ENCODE results near the gene SH3BGRL2.

Gene SH3BGRL2

DNA sequence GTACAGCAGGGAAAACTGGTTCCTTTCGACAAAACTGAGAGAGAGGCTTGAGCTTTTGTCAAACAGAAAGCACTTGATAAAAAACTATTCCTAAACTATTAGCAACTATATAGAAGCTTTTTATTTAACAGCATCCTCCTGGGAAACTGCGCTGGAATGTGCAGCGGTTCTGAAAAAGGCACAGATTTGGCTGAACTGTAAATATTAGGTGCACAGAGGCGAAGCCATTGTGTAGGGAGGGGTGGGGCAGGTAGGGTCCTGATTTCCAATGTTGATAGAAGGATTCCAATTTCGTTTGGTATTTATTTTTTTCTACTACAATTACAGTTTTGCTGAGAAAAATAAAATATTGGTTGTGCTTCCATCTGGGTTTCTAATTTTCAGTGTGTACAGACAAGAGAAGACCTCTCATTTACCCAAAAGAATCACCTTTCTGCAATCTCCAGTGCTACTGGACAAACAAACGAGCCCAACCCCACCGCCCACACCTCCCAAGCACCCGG, 698 bp upstream of the SH3BGRL2 start:
- H3K36me3 ChIP-seq (ENCODE audit: control insufficient read depth, insufficient read depth, low read length): no peaks in the 10 kb centered on the region
- no peaks in the 10 kb centered on the region for H3K4me1 ChIP-seq (ENCODE audit: control insufficient read depth, insufficient read depth, low read length)
- DNase-seq (ENCODE audit: low read depth, low spot score): no peak
- no peak overlapping the region for H3K27ac ChIP-seq (ENCODE audit: low read length)
- peak overlapping the region; percentile 99 for H3K4me3 ChIP-seq (ENCODE audit: low read length)
- no CpG with 5 or more reads among the region's 8 CpGs for WGBS (ENCODE audit: insufficient coverage, insufficient read length)
- no peaks in the 10 kb centered on the region for H3K27me3 ChIP-seq (ENCODE audit: control insufficient read depth, insufficient read depth, low read length)
- H3K9me3 ChIP-seq (ENCODE audit: control insufficient read depth, insufficient read depth, low read length): no peaks in the 10 kb centered on the region

DNA sequence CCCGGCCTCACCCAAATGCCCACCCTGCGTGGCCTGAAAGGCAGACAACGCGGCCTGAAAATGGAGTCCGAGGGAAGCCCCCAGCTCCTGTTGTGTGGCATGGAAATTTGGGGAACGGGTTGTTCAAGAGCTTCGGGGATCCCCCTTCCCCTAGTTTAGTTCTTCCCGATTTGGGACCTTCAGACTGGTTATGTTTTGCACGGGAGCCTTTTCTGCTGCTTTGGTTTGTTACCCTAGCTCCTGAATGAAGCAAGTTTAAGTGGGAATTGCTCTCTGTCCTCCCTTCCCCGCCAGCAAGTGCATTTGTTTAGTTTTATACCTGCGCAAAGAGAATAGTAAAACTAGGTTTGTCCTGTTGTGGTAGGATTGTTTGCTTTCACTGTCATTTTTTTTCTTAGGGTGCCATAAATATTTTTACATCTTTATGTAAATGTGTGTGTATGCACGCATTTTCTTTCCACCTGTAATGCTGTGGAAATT, 604 bp downstream of the SH3BGRL2 start:
- no peaks in the 10 kb centered on the region for H3K9me3 ChIP-seq (ENCODE audit: control insufficient read depth, insufficient read depth, low read length)
- no peaks in the 10 kb centered on the region for H3K36me3 ChIP-seq (ENCODE audit: control insufficient read depth, insufficient read depth, low read length)
- no peak overlapping the region for H3K27ac ChIP-seq (ENCODE audit: low read length)
- peak overlapping the region; percentile 99 for H3K4me3 ChIP-seq (ENCODE audit: low read length)
- no peak for DNase-seq (ENCODE audit: low read depth, low spot score)
- WGBS (ENCODE audit: insufficient coverage, insufficient read length): no CpG with 5 or more reads among the region's 12 CpGs
- no peaks in the 10 kb centered on the region for H3K4me1 ChIP-seq (ENCODE audit: control insufficient read depth, insufficient read depth, low read length)
- no peaks in the 10 kb centered on the region for H3K27me3 ChIP-seq (ENCODE audit: control insufficient read depth, insufficient read depth, low read length)

DNA sequence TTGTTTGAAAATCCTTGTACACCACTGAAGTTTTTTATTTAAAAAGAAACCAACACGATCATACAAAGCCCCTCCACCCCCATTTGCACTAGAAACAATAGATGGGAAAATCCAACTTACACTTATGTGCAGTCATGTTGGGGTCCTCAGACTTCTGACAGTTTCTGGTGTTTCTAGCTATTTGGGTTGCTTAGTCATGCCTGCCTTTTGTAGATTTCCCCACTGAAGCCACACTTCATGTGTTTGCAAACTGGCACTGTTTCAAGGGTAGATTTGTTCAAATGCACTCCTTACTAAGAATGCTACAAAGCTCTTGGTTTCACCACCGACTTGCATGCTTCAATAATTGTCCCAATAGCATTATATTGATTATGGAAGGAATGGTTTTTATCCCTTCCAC, 1.5 kb downstream of the SH3BGRL2 start:
- H3K4me3 ChIP-seq (ENCODE audit: low read length): no peak overlapping the region
- H3K36me3 ChIP-seq (ENCODE audit: control insufficient read depth, insufficient read depth, low read length): no peaks in the 10 kb centered on the region
- no peaks in the 10 kb centered on the region for H3K27me3 ChIP-seq (ENCODE audit: control insufficient read depth, insufficient read depth, low read length)
- no peaks in the 10 kb centered on the region for H3K4me1 ChIP-seq (ENCODE audit: control insufficient read depth, insufficient read depth, low read length)
- DNase-seq (ENCODE audit: low read depth, low spot score): no peak
- WGBS (ENCODE audit: insufficient coverage, insufficient read length): no CpG with 5 or more reads among the region's 2 CpGs
- no peaks in the 10 kb centered on the region for H3K9me3 ChIP-seq (ENCODE audit: control insufficient read depth, insufficient read depth, low read length)
- H3K27ac ChIP-seq (ENCODE audit: low read length): no peak overlapping the region

DNA sequence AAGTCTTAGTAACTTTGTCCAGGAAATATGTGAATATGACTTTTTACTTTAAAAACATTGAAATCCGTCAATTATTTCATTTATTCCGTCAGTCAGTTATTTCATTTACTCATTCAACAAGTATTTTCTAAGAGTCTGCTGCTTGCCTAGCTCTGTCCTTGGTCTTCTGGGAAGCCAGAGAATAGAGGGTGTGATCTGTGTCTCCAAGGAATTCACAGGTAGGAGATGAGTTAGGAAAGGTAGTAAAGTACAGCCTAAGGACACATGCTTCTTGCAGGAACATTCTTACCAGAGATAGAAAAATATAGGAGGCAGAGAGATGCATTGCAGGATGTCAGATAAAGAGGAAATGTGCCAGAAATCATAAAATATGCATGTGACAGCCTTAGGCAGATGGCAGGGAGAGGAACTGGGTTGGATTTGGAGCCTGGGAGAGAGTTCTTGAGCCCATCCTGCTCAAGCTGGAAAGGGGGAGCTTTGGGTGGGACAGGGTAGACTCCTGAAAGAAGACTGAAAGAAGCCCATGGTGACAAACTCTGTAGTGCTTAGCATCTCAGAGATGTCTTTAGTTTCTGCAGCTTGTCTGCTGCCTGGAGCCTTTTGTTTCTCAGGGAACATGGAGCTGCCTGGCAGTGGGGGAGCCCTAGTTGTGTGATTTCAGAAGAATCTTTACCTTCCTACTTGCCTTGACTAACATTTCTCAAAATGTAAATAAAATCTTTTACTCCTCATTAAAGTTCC, 3.5 kb downstream of the SH3BGRL2 start:
- Histone ChIP-seq H3K27ac (ENCODE audit: low read length) (no peak overlapping the region), H3K4me1 (ENCODE audit: control insufficient read depth, insufficient read depth, low read length) (no peaks in the 10 kb centered on the region), H3K9me3 (ENCODE audit: control insufficient read depth, insufficient read depth, low read length) (no peaks in the 10 kb centered on the region), H3K27me3 (ENCODE audit: control insufficient read depth, insufficient read depth, low read length) (no peaks in the 10 kb centered on the region), H3K36me3 (ENCODE audit: control insufficient read depth, insufficient read depth, low read length) (no peaks in the 10 kb centered on the region), H3K4me3 (ENCODE audit: low read length) (no peak overlapping the region)
- WGBS (ENCODE audit: insufficient coverage, insufficient read length): no CpG with 5 or more reads among the region's 2 CpGs
- DNase-seq (ENCODE audit: low read depth, low spot score): no peak

DNA sequence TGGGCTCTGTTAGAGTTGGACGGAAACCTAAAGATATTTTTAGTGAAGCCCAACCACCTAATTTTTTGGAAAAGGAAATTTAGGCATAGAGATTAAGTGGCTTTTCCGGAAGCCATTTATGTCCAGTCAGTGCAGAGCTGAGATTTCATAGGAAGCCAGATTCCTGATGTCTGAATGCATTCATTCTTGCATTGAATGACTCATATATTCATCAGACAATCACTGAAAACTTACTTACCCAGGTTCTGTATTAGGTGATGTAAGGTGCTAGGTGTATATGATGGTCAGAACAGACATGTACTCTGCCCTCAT, 4.1 kb downstream of the SH3BGRL2 start:
- Histone ChIP-seq H3K27ac (ENCODE audit: low read length) (no peak overlapping the region), H3K9me3 (ENCODE audit: control insufficient read depth, insufficient read depth, low read length) (no peaks in the 10 kb centered on the region), H3K27me3 (ENCODE audit: control insufficient read depth, insufficient read depth, low read length) (no peaks in the 10 kb centered on the region), H3K4me1 (ENCODE audit: control insufficient read depth, insufficient read depth, low read length) (no peaks in the 10 kb centered on the region), H3K4me3 (ENCODE audit: low read length) (no peak overlapping the region), H3K36me3 (ENCODE audit: control insufficient read depth, insufficient read depth, low read length) (no peaks in the 10 kb centered on the region)
- no peak for DNase-seq (ENCODE audit: low read depth, low spot score)
- no CpG with 5 or more reads among the region's 2 CpGs for WGBS (ENCODE audit: insufficient coverage, insufficient read length)

DNA sequence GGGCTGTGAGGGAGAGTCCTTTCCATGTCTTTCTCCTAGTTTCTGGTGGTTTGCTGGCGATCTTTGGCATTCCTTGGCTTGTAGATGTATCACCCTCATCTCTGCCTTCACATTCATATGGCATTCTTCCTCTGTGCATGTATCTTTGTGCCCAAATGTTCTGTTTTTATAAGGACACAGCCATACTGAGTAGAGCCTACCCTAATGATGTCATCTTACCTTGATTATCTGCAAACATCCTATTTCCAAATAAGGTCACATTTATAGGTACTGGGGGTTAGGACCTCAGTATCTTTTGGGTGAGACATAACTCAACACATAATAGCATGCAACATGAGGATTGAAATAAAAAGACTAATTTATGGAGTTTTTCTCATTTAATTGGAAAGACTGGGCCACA, 5.5 kb downstream of the SH3BGRL2 start:
- no CpG with 5 or more reads among the region's 1 CpG for WGBS (ENCODE audit: insufficient coverage, insufficient read length)
- Histone ChIP-seq H3K4me1 (ENCODE audit: control insufficient read depth, insufficient read depth, low read length) (no peaks in the 10 kb centered on the region), H3K27me3 (ENCODE audit: control insufficient read depth, insufficient read depth, low read length) (no peaks in the 10 kb centered on the region), H3K27ac (ENCODE audit: low read length) (no peak overlapping the region), H3K9me3 (ENCODE audit: control insufficient read depth, insufficient read depth, low read length) (no peaks in the 10 kb centered on the region), H3K36me3 (ENCODE audit: control insufficient read depth, insufficient read depth, low read length) (no peaks in the 10 kb centered on the region), H3K4me3 (ENCODE audit: low read length) (no peak overlapping the region)
- DNase-seq (ENCODE audit: low read depth, low spot score): no peak

DNA sequence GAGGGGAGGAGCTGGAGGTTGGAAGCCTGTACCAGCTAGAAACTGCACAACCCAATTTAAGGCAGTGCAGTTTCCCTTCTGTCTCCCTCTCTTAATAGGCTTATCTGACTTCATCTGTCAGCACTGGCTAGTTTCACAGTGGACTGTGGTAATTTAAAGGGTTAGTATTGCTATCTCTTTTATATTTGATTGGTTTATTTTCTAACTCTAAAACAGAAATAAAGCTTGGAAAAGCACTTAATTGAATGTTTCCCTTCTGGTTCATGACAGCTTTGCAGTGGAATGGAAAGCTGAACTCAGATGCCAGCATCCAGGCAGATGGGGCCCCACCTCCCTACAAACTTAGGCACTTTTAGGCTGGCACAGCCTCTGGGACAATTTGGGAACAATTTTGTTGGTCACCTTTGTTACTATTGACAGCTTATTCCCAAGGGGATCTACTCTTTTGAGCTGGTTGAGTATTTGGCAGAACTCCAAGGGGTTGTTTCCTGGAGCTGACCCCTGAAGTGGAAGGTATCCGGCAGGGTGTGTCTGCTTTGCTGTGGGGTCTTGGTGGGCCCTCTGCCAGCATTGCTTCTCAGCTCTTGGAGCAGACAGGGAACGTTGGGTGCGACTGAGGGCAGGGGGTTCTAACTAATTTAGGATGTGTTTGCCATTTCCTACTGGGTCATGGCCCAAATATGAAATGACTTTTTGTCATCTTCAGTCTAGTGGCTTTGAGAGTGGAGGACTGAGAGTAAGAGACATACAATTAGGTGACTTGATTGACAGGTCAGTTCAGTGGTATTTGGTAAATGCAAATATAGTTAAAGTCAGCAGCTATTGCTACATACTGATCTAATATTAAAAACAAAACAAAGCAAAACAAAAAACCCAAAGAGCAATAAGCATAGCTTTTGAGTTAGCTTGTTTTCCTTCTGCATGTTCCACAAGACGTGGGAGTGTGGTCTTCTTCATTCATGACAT, 9.3 kb downstream of the SH3BGRL2 start:
- no CpG with 5 or more reads among the region's 4 CpGs for WGBS (ENCODE audit: insufficient coverage, insufficient read length)
- Histone ChIP-seq H3K36me3 (ENCODE audit: control insufficient read depth, insufficient read depth, low read length) (no peaks in the 10 kb centered on the region), H3K4me3 (ENCODE audit: low read length) (no peak overlapping the region), H3K27ac (ENCODE audit: low read length) (no peak overlapping the region), H3K27me3 (ENCODE audit: control insufficient read depth, insufficient read depth, low read length) (no peaks in the 10 kb centered on the region), H3K4me1 (ENCODE audit: control insufficient read depth, insufficient read depth, low read length) (no peaks in the 10 kb centered on the region), H3K9me3 (ENCODE audit: control insufficient read depth, insufficient read depth, low read length) (no peaks in the 10 kb centered on the region)
- no peak for DNase-seq (ENCODE audit: low read depth, low spot score)

DNA sequence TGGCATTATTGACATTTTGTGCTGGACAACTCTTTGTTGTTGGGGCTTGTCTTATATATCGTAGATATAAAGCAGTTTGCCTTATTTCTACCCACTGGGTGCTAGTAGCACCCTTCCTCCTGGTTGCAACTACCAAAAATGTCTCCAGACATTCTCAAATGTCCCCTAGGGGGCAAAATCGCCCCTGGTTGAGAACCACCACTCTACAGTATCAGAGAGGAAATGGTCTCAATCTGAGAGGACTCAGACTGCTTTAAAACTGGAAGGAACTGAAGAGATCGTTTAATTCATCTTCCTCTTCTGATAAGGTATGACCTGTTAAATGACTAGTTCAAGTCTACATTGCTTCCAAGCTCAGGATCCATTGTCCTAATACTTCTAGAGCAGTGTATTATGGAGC, 14.9 kb downstream of the SH3BGRL2 start:
- no peaks in the 10 kb centered on the region for H3K4me1 ChIP-seq (ENCODE audit: control insufficient read depth, insufficient read depth, low read length)
- DNase-seq (ENCODE audit: low read depth, low spot score): no peak
- no peaks in the 10 kb centered on the region for H3K27me3 ChIP-seq (ENCODE audit: control insufficient read depth, insufficient read depth, low read length)
- no peak overlapping the region for H3K4me3 ChIP-seq (ENCODE audit: low read length)
- no peaks in the 10 kb centered on the region for H3K36me3 ChIP-seq (ENCODE audit: control insufficient read depth, insufficient read depth, low read length)
- no peak overlapping the region for H3K27ac ChIP-seq (ENCODE audit: low read length)
- WGBS (ENCODE audit: insufficient coverage, insufficient read length): no CpG with 5 or more reads among the region's 3 CpGs
- H3K9me3 ChIP-seq (ENCODE audit: control insufficient read depth, insufficient read depth, low read length): no peaks in the 10 kb centered on the region

DNA sequence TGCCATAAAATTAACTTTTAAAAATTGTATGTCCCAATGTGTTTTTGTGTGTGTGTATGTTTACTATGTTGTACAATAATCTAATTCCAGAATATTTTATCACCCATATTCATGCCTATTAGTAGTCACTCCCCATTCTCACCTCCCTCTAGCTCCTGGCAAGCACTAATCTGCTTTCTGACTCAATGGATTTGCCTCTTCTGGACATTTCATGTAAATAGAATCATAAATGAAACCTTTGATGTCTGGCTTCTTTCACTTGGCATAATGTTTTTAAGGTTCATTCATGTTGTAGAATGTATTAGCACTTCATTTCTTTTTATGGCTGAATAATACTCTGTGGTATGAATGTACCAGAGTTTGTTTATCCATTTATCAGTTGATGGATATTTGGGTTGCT, 15.4 kb downstream of the SH3BGRL2 start:
- H3K4me1 ChIP-seq (ENCODE audit: control insufficient read depth, insufficient read depth, low read length): no peaks in the 10 kb centered on the region
- H3K27ac ChIP-seq (ENCODE audit: low read length): no peak overlapping the region

DNA sequence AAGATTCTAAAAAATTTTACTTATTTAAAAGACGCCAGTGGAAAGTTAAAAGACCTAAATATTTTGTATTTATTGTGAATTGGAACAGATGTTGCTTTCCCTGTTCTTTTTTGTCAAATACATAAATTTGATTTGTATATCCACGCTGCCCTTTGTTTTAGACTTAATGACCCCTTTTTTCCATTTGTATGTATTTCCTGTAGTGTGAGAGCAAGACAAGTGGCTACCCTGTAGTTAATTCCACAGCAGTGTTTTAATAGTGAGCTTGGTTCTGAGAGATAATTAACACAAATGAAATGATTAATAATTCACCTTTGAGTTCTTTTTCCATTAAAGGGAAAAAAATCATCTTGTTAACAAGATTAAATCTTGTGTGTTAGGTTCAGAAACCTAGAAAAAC, 16.6 kb downstream of the SH3BGRL2 start:
- Histone ChIP-seq H3K27ac (ENCODE audit: low read length) (no peak overlapping the region), H3K4me3 (ENCODE audit: low read length) (no peak overlapping the region), H3K27me3 (ENCODE audit: control insufficient read depth, insufficient read depth, low read length) (no peaks in the 10 kb centered on the region), H3K9me3 (ENCODE audit: control insufficient read depth, insufficient read depth, low read length) (no peaks in the 10 kb centered on the region), H3K36me3 (ENCODE audit: control insufficient read depth, insufficient read depth, low read length) (no peaks in the 10 kb centered on the region), H3K4me1 (ENCODE audit: control insufficient read depth, insufficient read depth, low read length) (no peaks in the 10 kb centered on the region)
- no CpG with 5 or more reads among the region's 2 CpGs for WGBS (ENCODE audit: insufficient coverage, insufficient read length)
- DNase-seq (ENCODE audit: low read depth, low spot score): no peak

More for the DNA sequence above, 15.4 kb downstream of the SH3BGRL2 start:
- H3K36me3 ChIP-seq (ENCODE audit: control insufficient read depth, insufficient read depth, low read length): no peaks in the 10 kb centered on the region
- no peak for DNase-seq (ENCODE audit: low read depth, low spot score)
- no peaks in the 10 kb centered on the region for H3K27me3 ChIP-seq (ENCODE audit: control insufficient read depth, insufficient read depth, low read length)
- no peaks in the 10 kb centered on the region for H3K9me3 ChIP-seq (ENCODE audit: control insufficient read depth, insufficient read depth, low read length)
- H3K4me3 ChIP-seq (ENCODE audit: low read length): no peak overlapping the region
